GM23248 (cell line): ENCODE results near the gene ZNF521. TPM values are rescaled to one million over a fixed set of nuclear protein-coding genes. Genes with fewer than 3 reads are reported as not detected.

Experiments used
- DNase-seq: peaks from one replicate; pipeline ENCODE4 v3.0.0-alpha.2; 2015
- H2AFZ ChIP-seq: fragments of 200-600 bp; sonication (generic); 2 replicates; pipeline ENCODE4 v1.6.1; 2016; ENCODE audit warnings: antibody characterized with exemption
- H3F3A ChIP-seq: fragments of 200-600 bp; sonication (generic); 2 replicates; pipeline ENCODE4 v1.6.1; 2016; ENCODE audit warnings: mild to moderate bottlenecking, antibody characterized with exemption, mixed run types; ENCODE audit not compliant: insufficient read depth
- H3K27ac ChIP-seq: fragments of 200-600 bp; sonication (generic); 2 replicates; pipeline ENCODE4 v1.5.1; 2016; ENCODE audit warnings: mild to moderate bottlenecking
- H3K27me3 ChIP-seq: fragments of 200-600 bp; sonication (generic); replicated peaks from 2 replicates; pipeline ENCODE4 v1.6.1; 2016; ENCODE audit warnings: mild to moderate bottlenecking; ENCODE audit not compliant: insufficient read depth
- H3K36me3 ChIP-seq: fragments of 200-600 bp; sonication (generic); 2 replicates; pipeline ENCODE4 v1.6.1; 2016; ENCODE audit warnings: low read depth, mild to moderate bottlenecking
- H3K4me1 ChIP-seq: fragments of 200-600 bp; sonication (generic); 2 replicates; pipeline ENCODE4 v1.6.1; 2016; ENCODE audit warnings: mild to moderate bottlenecking; ENCODE audit not compliant: insufficient read depth
- H3K4me2 ChIP-seq: fragments of 200-600 bp; sonication (generic); one replicate; pipeline ENCODE4 v1.6.1; 2016; ENCODE audit warnings: mild to moderate bottlenecking; ENCODE audit not compliant: unreplicated experiment
- H3K4me3 ChIP-seq: fragments of 200-600 bp; sonication (generic); 2 replicates; pipeline ENCODE4 v1.5.1; 2016; ENCODE audit warnings: mild to moderate bottlenecking
- H3K79me2 ChIP-seq: fragments of 200-600 bp; sonication (generic); 2 replicates; pipeline ENCODE4 v1.6.1; 2016; ENCODE audit warnings: mild to moderate bottlenecking; ENCODE audit not compliant: insufficient read depth
- H3K9ac ChIP-seq: fragments of 200-600 bp; sonication (generic); 2 replicates; pipeline ENCODE4 v1.6.1; 2016; ENCODE audit warnings: mild to moderate bottlenecking
- H3K9me2 ChIP-seq: fragments of 200-600 bp; sonication (generic); 2 replicates; pipeline ENCODE4 v1.6.1; 2016; ENCODE audit warnings: mixed run types, mild to moderate bottlenecking, moderate library complexity; ENCODE audit not compliant: insufficient read depth
- H3K9me3 ChIP-seq: fragments of 200-600 bp; sonication (generic); one replicate; pipeline ENCODE4 v1.6.1; 2017; ENCODE audit warnings: low read depth
- H4K20me1 ChIP-seq: fragments of 200-600 bp; sonication (generic); 2 replicates; pipeline ENCODE4 v1.6.0; 2016; ENCODE audit not compliant: insufficient read depth
- EZH2 ChIP-seq: fragments of 200-600 bp; sonication (generic); IDR thresholded peaks from 2 replicates; pipeline ENCODE4 v1.6.1; 2018; ENCODE audit warnings: antibody characterized with exemption, mild to moderate bottlenecking; ENCODE audit not compliant: insufficient read depth, poor library complexity, severe bottlenecking
- EZH2phosphoT487 ChIP-seq: fragments of 200-600 bp; sonication (generic); IDR thresholded peaks from 2 replicates; pipeline ENCODE4 v1.6.1; 2018; ENCODE audit warnings: antibody characterized with exemption, moderate library complexity, mild to moderate bottlenecking, low read depth; ENCODE audit not compliant: insufficient read depth
- whole genome bisulfite sequencing, 2 experiments: methylation state at CpG; one replicate each; pipeline ENCODE4 v1.1.6; 2015 to 2017; ENCODE audit warnings: low lambda C conversion rate in 2 of 2, low coverage in 1 of 2; ENCODE audit errors: missing lambda C conversion rate in 2 of 2; 5-methylcytosine and 5-hydroxymethylcytosine counted together
- in situ Hi-C: fragments of 300-500 bp; cut with MboI; formaldehyde crosslinking; loops from 2 replicates; pipeline ENCODE4 v1.15.0; 2020
- polyA plus RNA-seq: library from polyadenylated mRNA; unstranded; fragments of >200 nt; fragmentation: Nextera tagmentation; extraction: Ambion mirVana; gene quantifications from 2 replicates; pipeline ENCODE4 v1.2.1, GENCODE V29; 2016
- total RNA-seq: library from RNA; depleted of rRNA; stranded (reverse); fragments of >200 nt; shearing (Covaris generic); gene quantifications from 2 replicates; pipeline ENCODE4 v1.2.3, GENCODE V29; 2014

ZNF521 gene
- total and polyA plus RNA-seq, 2 experiments from 2014 or later: 7.8 to 17.9 TPM

DNA sequence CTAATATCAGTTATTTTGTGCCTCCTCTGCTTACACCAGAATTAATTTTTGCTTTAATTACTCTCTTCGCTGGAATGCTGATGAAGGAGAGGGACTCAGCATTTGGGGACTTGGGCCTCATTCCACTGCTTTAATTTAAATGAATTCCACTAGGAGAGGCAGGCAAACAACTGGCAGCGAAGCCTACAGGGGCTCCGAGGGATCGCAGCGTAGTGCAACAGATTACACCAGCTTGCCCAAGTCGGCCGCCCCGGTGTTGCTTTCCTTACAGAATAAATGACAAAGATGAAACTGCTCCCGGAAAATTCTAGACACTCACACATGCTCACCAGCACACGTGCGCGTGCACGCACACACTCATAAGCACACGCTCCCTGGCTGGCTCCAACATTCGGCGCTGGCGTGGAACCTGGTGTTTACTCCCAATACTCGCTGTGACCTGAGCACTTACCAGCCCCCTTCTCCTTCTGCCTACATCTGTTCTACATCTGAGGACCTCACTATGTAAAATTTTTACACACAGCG, 175.4 kb downstream of the ZNF521 start:
- Histone ChIP-seq H3K79me2 (no peaks in the 10 kb centered on the region), H3K9me3 (no peaks in the 10 kb centered on the region), H3F3A (no peaks in the 10 kb centered on the region), H3K4me2 (no peak overlapping the region), H3K4me1 (no peaks in the 10 kb centered on the region), H3K9ac (no peak overlapping the region), H2AFZ (no peak overlapping the region), H4K20me1 (no peaks in the 10 kb centered on the region), H3K27me3 (no peaks in the 10 kb centered on the region), H3K9me2 (no peaks in the 10 kb centered on the region), H3K27ac (no peak overlapping the region), H3K4me3 (no peak overlapping the region), H3K36me3 (no peaks in the 10 kb centered on the region)
- 82 to 86% methylated on average over 19 of the region's 19 CpGs for WGBS, 2 experiments
- TF ChIP-seq EZH2: no peak
- no peak for TF ChIP-seq EZH2phosphoT487
- in situ Hi-C loops: no loop called here
- DNase-seq: no peak

DNA sequence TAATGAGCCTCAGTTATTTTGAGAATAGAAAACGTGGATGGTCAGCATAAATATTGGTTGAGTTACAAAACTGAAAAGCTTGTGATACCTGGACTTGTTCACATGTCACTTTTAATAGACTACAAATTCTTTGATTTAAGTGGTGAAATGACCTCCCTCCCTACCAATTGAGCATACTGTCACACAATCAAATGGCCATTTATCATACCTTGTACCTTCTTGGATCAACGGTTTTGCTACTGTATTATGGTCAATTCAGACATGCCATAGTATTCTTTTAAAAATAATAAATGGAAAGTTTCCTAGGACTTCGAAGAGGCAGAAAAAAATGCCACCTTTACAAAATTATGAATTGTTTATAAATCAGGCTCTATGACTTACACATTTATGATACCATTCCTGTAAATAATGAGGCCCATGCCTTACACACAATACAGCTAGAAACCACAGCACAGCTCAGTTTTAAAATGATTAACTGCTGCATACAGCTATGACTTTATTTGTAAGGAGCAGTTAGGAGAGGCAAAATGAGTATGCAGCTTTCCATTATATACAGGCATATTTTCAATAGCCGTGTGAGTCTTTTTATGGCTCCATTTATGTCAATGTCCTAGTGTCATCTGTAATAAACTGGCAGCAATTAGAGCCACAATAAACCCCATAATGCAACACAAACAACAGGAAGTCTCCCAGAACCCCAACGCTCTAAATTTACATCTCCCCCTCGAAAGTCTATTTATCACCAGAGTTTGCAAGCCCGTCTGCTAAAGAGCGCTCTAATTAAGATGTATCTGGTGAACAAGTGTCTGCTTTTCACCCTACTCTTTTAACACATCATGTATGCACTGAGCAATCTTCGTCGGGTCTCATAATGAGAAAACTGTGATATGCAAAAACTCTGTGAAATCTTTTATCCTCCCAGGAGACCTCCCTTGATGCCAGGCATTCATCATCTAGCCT, 176.1 kb downstream of the ZNF521 start:
- WGBS, 2 experiments: 90 to 95% methylated on average over 10 of the region's 10 CpGs
- no peaks in the 10 kb centered on the region for H3K79me2 ChIP-seq
- H3K4me2 ChIP-seq: no peak overlapping the region
- H2AFZ ChIP-seq: no peak overlapping the region
- in situ Hi-C loops: no loop called here
- no peaks in the 10 kb centered on the region for H3K4me1 ChIP-seq
- H3K4me3 ChIP-seq: no peak overlapping the region
- no peaks in the 10 kb centered on the region for H4K20me1 ChIP-seq
- H3K27me3 ChIP-seq: no peaks in the 10 kb centered on the region
- TF ChIP-seq EZH2phosphoT487 (no peak), EZH2 (no peak)
- H3K36me3 ChIP-seq: no peaks in the 10 kb centered on the region
- no peak for DNase-seq
- H3K9me2 ChIP-seq: no peaks in the 10 kb centered on the region
- H3F3A ChIP-seq: no peaks in the 10 kb centered on the region
- no peak overlapping the region for H3K27ac ChIP-seq
- no peak overlapping the region for H3K9ac ChIP-seq
- no peaks in the 10 kb centered on the region for H3K9me3 ChIP-seq

DNA sequence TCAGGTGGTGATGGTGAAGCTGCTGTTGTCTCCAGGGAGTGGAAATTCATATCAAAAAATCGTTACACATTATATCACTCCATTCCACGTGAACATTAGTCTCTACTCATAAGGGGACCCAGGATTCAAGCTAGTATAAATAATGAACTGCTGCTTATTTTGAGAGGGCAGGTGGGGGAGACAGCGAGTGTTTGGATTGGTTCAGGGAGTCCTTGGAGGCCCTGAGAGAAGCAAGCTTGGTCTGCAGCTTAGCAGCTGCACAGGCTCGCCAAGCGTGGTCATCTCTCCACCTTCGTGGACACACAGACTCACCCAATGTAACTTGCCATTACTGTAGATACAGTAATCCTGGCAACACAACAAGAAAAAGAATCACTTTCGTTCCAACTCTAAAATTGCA, 177.6 kb downstream of the ZNF521 start:
- no peak overlapping the region for H3K4me2 ChIP-seq
- H3K4me3 ChIP-seq: no peak overlapping the region
- H3K27me3 ChIP-seq: no peaks in the 10 kb centered on the region
- DNase-seq: no peak
- H3K36me3 ChIP-seq: no peaks in the 10 kb centered on the region
- in situ Hi-C loops: no loop called here
- H3K79me2 ChIP-seq: no peaks in the 10 kb centered on the region
- peaks cover 8% of the 10 kb centered on the region for H3K4me1 ChIP-seq
- TF ChIP-seq EZH2phosphoT487 (no peak), EZH2 (no peak)
- H3F3A ChIP-seq: no peaks in the 10 kb centered on the region
- H3K9me3 ChIP-seq: no peaks in the 10 kb centered on the region
- H4K20me1 ChIP-seq: no peaks in the 10 kb centered on the region
- 85 to 87% methylated on average over 7 of the region's 7 CpGs for whole genome bisulfite sequencing, 2 experiments
- no peak overlapping the region for H3K9ac ChIP-seq
- H3K9me2 ChIP-seq: no peaks in the 10 kb centered on the region
- H2AFZ ChIP-seq: no peak overlapping the region
- no peak overlapping the region for H3K27ac ChIP-seq

DNA sequence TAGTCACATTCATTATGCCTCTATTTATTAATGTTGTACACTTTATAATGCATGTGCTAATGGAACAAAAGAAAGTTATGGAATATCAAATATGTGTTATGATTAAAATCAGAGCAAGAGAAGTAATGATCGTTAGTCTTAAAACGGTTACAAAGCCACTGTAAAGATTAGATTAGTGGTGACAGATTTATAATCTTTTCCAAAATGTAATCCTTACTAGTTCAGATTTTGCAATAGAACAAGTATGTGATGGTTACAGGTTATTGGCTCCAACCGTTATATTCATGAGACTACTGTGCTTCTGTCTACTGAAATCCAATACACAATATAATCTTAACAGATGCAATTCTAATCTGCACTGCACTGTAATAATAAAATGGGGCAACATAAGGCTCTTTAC, 180.6 kb downstream of the ZNF521 start:
- DNase-seq: no peak
- H3K79me2 ChIP-seq: no peaks in the 10 kb centered on the region
- H3K4me1 ChIP-seq: peaks cover 10% of the 10 kb centered on the region
- H4K20me1 ChIP-seq: no peaks in the 10 kb centered on the region
- 32% methylated on average over 3 of the region's 3 CpGs for WGBS, 2 experiments
- no peaks in the 10 kb centered on the region for H3K36me3 ChIP-seq
- no peaks in the 10 kb centered on the region for H3F3A ChIP-seq
- H3K4me3 ChIP-seq: no peak overlapping the region
- no peak overlapping the region for H3K27ac ChIP-seq
- no peak overlapping the region for H3K4me2 ChIP-seq
- TF ChIP-seq EZH2 (no peak), EZH2phosphoT487 (no peak)
- H3K27me3 ChIP-seq: no peaks in the 10 kb centered on the region
- no peaks in the 10 kb centered on the region for H3K9me3 ChIP-seq
- H3K9ac ChIP-seq: no peak overlapping the region
- in situ Hi-C loops: no loop called here
- H3K9me2 ChIP-seq: no peaks in the 10 kb centered on the region
- H2AFZ ChIP-seq: no peak overlapping the region
